ENCODE data around the gene ZMYM4.

The ZMYM4 gene

DNA sequence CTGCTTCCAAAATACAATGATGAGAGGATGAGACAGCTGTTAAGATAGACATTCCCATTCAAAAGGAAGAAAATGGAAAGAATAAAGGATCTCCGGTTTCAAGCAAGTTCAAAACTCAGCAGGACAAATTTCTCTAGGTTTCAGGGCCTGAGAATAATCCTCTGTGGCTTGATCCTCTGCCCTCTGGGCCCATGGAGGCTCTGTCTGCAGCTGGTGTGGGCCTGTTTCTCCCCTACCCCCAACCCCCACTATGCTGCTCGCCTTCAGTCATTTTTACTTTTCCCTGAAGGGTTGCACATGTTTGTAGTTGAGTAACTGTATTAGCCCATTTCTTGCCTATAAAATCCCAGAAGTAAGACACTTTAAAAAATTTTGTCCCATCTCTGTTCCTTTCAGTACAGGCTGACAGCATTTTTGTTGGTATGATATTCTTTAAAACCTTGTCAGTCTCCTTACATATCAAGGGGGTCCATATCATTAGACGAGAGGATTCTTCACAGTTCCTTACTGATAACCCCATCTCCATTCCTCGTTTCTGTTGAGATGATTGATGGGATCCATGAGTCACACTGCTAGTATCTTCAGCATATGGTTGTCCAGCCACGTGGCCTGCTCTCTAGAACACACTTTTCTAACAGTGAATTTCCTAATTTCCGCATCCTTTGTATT is 10.5 kb downstream of the ZMYM4 start:
- no peak for DNase-seq

DNA sequence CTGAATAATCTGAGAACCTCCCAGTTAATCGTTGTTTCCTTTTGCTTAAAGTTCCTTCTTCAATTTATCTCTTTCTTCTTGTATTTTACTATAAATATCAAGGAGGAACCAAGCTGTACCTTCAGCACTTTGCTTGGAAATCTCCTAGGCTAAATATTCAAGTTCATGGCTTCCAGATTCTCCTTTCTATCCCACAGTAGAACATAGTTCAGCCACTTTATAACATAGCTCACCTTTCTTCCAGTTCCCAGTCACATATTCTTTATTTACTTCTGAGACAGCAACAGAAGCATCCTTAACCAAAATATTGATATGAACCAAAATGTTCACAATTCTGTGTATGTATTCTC is 11.0 kb downstream of the ZMYM4 start:
- DNase-seq: no peak

DNA sequence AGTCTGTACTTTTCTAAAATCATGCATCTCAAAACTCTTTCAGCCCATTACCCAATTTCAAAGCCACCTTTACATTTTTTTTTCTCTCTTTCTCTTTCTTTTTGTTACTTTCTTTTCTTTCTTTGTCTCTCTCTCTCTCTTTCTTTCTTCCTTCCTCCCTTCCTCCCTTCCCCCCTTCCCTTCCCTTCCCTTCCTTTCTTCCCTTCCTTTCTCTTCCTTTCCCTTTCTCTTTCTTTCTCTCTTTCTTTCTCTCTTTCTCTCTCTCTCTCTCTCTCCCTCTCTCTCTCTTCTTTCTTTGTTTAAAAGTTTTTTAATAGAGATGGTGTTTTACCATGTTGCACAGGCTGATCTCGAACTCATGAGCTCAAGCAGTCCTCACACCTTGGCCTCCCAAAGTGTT is 11.5 kb downstream of the ZMYM4 start:
- DNase-seq: no peak

DNA sequence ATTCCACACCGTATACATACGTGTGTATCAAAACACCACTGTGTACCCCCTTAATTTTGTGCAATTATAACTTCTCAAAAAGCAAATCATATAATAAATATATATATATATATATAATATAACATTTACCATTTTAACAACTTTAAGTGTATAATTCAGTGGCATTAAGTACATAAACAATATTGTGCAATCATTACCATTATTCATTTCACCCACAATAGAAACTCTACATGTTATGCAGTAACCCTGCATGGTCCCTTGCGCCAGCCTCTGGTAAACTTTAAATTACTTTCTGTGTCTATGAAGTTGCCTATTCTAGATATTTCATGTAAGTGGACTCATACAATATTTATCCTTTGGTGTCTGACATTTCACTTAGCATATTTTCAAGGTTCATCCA is 13.1 kb downstream of the ZMYM4 start:
- DNase-seq: no peak

DNA sequence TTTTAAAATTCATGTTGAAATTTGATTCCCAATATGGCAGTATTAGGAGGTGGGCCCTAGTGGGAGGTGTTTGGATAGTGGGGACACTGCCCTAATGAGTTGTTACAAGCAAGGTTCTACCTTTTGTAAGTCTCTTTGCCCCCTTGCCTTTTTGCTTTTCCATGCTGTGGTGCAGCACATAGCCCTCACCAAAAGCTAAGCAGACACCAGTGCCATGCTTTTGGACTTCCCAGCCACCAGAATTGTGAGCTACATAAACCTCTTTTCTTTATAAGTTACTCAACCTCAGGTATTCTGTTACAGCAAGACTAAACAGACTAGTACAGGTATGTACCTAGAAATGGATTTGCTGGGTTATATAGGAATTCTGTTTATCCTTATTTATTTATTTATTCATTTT is 13.7 kb downstream of the ZMYM4 start:
- no peak for DNase-seq

DNA sequence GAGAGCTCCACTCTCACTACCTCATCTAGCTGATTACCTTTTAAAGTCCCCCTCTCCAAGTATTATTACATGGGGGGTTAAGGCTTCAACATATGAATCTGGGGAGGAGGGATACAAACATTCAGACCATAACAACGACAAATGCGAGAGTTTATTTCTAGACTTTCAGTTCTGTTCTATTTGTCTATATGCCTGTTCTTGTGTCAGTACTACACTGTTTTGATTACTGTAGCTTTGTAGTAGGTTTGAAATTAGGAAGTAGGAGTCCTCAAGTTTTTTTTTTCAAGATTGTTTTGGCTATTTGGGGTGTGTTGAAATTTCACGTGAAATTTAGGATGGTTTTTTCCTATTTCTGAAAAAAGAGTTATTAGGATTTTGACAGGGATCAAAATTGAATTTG is 16.3 kb downstream of the ZMYM4 start:
- DNase-seq: no peak

DNA sequence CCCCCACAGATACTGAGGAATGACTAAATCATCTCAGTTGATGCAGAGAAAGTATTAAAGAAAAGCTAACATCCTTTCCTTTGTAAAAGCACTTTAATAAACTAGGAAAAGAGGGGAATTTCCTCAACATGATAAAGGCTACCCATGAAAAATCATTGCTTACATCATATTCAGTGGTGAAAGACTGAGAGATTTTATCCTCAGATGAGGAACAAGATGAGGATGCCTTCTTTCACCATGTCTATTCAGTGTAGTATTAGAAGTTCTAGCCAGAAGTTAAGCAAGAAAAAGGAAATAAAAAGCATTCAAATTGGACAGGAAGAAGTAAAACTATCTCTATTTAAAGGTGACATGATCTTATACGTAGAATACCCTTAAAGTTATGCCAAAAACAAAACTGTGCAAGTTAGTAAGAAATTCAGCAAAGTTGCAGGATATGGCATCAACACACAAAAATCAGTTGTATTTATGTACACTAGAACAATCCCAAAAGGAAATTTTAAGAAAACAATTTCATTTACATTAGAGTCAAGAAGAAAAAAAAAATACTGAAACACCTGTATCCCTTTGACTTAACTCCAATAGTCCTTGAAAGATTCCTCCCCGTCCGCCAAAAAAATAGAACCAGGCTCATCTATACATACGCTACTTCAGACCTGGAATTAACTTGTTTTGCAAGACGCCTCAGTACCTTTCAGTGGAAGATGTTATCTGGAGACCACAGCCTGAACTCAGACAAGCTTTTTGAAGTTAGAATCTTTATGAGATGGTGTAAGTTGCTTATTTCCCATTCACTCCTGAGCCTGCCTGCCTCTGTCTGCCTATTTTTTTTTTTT is 17.5 kb downstream of the ZMYM4 start:
- DNase-seq: no peak

DNA sequence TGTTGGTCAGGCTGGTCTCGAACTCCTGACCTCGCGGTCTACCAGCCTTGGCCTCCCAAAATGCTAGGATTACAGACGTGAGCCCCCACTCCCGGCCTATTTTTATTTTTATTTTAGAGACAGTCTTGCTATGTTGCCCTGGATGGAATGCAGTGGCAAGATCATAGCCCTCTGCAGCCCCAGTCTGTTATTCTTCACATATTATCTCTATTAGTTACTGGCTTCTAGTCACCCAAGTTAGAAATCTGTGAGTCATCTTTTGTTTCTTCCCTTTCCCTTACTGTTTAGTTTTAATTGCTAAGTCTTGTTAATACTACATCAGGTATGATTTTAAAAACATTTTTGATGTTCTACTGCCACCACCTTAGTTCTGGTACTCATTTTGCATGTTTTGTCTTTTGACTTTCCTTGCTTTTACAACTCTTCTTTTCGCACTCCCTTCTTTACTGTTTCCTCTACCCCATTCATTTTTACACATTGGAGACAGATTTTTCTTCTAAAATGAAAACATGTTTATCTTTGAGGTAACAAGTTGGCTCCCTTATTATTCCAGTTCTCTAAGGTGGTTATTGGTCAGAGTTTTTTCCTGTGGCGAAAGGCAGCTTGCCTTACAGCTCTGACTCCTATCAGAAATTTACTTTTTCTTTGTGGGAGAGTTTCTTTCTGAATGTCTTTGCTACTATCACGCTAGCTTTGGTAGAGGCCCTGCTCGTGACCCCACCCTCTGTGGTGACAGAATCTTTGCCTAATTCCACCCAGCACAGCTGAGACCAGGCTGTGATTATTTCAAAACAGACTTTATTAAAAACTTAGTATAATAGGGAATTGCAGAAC is 19.5 kb downstream of the ZMYM4 start:
- DNase-seq: no peak

DNA sequence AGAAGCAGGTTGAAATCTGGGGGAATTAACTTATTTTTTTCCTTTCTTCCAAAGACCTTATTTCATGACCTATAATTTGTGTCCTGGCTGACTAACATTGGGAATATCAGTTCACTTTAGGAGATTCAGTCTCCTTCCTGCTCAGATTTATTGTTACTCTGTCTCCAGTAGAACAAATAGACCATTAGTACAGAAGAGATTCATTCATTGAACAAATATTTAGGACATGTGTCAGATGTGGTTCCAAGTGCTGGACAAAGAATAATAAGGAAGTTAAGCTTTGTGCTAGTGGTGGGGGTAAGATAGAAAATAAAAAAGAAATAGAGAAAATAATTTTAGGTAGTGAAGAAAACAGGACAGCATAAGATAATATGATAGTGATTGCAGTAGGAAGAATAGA is 20.3 kb downstream of the ZMYM4 start:
- no peak for DNase-seq

DNA sequence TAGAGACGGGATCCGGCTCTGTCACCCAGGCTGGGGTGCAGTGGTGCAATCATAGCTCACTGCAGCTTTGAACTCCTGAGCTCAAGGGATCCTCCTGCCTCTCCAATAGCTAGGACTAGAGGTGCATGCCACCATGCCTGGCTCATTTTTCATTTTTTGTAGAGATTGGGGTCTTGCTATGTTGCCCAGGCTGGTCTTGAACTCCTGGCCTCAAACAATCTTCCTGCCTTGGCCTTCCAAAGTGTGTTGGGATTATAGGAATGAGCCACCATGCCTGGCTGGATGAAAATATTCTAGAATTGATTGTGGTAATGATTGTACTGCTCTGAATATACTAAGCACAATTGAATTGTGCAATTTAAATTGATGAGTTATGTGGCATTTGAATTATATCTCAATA is 21.9 kb downstream of the ZMYM4 start:
- no peak for DNase-seq

DNA sequence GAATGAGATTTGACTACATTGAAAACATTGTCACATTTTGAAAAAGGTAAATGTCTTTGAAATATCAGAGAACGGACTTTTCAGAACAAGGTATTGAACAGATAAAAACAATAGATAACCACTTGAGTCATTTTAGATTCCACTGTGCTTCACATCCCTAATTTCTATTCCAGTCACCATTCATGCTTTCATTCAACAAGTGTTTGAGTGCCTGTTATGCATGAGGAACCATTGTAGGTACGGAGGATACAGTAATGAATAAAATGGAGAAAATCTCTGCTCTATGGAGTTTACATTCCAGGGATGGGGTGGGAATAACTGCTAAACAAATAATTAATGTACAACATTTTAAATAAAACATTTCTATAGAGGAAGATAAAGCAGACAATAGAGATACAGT is 26.3 kb downstream of the ZMYM4 start:
- no peak for DNase-seq

DNA sequence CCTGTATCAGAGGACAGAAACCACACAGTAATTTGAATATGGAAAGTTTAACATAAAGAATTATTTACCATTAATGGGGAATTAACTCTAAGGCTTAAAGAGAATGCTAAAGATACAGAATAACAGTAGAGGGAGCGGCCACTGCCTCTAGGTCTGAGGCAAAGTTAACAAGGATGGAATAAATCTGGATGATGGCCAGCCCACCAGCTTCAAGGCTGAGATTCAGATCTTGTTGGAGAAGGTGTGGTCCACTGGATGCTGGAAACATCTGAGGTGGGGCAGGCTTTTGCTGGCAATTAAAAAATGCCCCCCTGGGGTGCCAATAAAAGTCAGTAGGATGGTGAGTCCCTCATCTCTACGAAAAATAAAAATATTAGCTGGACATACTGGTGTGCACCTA is 29.4 kb downstream of the ZMYM4 start:
- DNase-seq: no peak

DNA sequence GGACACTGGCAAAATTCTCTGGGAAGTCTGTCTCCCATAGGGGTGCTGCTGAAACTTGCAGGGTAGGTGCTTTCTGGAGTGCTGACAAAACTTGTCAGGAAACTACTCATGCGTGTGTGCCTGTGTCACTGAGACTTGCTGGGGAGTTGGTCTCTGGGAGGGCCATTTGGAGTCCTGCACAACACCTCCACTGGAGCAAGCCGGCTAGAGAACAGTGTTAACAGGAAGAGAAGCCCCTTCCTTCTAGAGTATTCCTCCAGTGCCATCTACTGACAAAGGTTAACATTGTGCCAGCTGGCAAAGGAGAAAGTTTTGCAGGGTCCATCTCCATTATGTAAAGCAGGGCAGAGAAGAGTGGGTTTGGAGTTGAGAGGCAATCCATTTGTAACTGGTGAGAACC is 30.0 kb downstream of the ZMYM4 start:
- DNase-seq: no peak

DNA sequence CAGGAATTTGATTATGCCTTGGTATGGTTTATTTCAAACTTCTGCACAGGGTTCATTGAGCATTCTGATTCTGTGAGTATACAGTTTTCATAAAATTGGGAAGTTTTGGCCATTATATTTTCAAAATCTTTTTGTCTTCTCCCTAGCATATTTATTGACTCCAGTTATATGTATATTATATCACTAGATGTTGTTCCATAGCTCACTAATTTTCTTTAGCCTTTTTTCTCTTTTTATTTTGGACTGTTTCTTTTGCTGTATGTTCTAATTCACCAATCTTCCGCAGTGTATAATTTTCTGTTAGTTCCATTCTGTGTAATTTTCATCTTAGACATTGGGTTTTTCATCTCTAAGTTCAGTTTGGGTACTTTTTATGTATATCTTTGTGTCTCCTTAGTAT is 31.9 kb downstream of the ZMYM4 start:
- DNase-seq: no peak

DNA sequence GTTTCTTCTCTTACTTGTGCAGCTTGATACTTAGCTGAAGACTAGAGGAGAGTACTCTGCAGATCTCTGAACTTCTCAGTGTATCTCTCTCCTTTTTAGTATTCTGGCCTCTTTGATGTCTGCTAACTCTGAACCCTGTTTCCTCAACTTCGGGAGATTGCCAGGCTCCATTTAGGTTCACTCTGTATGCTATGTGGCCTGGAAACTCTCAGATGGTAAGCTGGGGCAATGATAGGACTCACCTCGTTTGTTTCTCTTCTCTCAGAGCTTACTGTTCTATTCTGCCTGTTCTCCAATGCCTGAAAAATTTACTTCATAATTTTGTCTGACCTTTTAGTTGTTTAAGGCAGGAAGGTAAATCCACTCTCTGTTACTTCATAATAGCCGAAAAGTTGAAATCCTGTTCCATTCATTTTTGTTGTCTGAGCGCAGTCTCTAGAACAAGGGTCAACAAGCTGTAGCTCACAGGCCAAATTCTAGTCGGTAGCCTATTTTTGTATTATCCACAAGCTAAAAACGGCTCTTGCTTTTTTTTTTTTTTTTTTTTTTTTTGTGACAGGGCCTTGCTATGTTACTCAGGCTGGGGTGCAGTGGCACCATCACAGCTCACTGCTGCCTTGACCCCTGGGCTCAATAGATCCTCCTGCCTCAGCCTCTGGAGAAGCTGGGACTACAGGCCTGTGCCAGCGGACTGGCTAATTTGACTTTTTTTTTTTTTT is 33.3 kb downstream of the ZMYM4 start:
- DNase-seq: no peak

DNA sequence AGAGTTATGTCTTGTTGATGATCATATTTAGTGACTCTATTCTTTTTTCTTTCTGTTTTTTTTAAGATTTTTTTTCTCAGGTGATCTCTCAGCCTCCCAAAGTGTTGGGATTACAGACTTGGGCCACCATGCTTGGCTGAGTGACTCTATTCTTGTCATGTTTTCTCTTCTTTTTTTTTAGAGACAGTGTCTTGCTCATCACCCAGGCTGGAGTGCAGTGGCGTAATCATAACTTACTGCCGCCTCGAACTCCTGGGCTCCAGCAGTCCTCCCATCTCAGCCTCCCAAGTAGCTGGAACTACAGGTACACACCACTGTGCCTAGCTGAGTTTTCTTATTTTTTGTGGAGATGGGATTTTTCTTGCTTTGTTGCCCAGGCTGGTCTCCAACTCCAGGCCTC is 36.9 kb downstream of the ZMYM4 start:
- no peak for DNase-seq

DNA sequence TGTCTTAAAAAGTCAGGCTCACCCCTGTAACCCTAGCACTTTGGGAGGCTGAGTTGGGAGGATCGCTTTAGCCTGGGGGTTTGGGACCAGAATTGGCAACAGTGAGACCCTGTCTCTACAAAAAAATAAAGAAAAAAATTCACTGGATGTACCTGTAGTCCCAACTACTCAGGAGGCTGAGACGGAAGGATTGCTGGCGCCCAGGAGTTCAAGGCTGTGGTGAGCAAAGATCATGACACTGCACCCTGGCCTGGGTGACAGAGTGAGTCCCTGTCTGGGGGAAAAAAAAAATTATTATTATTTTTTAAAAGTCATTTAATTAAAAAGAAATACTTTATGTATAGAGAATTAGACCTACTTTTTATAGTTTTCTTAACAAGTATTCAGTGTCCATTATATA is 47.1 kb downstream of the ZMYM4 start:
- DNase-seq: no peak

DNA sequence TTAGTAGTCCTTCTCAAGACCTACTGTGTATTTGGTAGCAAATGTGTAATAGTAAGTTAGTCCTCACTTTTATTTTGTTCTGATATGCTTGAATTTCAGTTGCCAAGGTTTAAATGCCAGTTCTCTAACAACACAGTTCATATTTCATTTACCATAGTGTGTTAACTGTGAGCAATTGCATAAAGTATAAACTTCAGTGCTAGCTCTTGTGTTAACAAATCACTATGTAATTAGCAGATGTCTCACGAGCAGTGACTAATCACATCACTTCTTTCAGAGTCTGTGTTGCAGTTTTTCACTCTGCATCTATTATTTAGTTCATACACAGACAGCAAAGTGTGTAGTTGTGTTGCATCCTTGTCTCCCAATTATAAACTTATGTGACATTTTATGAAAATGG is 47.8 kb downstream of the ZMYM4 start:
- no peak for DNase-seq

DNA sequence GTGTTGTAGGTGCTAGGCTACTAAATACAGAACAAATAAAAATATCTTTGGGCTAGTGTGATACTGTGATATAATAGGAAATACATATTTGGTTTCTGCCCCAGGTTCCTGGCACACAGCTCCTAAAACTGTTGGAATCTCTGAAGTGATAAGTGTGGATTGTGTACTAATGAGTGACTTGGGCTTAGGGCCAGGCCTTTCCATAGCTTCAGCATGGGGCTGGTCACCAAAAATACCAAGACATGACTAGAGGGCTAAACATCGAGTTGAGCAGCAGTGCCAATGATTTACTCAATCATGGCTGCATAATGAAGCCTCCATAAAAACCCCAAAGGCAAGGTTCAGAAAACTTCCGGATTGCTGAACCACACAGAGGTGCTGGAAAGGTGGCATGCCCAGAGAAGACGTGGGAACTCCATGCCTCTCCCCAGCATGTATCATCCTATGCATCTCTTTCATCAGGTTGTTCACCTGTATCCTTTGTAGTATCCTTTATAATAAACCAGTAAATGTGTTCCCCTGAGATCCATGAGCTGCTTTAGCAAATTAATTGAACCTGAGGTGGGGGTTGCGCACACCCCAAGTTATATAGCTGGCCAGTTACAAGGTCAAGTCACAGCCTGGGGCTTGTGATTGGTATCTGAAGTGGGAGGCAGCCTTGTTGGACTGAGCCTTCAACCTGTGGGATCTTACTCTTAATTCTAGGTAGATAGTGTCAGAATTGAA is 51.6 kb downstream of the ZMYM4 start:
- no peak for DNase-seq

DNA sequence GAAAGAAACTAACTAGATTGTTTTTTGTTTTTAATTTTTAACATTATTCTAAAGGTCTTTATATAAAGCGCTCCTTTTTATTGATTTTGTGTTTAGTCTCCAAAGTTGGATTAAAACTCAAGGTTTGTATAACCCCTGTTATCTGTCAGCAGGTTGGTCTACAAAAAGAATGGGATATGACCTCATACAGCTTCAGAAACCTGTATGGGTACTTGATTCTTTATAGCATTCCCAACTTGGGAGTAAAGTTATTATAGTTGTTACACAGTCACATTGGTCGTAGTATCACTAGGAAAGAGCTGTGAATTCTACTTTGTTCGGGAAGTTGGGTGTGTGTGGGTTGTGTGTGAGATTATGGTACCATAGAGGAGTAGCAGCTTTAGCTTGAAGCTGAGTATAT is 52.4 kb downstream of the ZMYM4 start:
- DNase-seq: no peak

DNA sequence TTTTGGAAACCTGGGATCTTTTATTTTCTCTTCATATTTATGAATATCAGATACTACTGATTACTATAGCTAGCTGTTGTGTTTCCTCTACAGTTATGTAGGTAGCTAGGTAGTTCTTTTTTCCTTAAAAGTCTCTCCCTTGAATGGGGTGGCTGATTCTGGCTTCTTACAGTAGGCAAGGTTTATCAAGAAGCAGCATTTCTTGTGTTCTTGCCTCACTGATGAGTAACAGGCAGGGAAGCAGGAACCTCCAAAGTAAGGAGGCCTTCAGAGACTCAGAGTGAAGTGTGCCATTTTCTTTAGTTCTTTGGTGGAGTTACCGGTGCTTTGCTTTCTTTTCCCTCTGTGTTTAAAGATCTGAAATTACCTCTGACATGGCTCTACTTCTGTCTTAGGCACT is 56.0 kb downstream of the ZMYM4 start:
- DNase-seq: no peak

DNA sequence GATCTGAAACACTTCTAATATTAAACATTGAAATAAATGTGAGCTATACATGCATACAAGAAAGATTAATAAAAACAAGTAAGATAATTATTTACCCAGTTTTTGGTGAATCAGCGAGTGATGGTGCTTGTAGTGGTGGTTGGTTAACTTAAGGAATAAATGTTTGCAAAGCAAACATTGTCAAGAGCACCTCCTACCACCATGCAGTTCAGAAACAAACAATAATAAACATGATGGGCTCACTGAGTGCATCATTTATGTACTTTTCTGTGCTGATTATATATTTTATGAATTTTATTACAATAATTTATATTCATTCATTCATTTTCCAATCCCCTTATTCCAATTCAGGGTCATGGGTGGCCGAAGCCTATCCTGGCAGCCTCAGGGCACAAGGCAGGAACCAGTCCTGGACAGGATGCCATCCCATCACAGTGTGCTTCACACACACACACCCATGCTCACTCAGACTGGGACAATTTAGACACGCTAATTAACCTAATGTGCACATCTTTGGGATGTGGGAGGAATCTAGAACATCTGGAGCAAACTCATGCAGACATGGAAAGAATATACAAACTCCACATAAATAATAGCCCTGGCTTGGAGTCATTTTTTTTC is 57.8 kb downstream of the ZMYM4 start:
- DNase-seq: no peak

Measured in SIG-M5 (cell line).